Fibroblast of the conjunctiva (primary cell): Measurements from ENCODE around the gene SYNCRIP.
A peak's percentile ranks its signal among the peaks of the same experiment; 100 is the strongest.
"Not testable (repeated sequence)": the region's sequence is repeated elsewhere in the genome, so short reads cannot be mapped to it uniquely, and the experiment has no call there.

Experiments used
- DNase-seq: peaks from one replicate; pipeline ENCODE4 v3.0.0-alpha.2; 2010; ENCODE audit warnings: low read depth

Gene SYNCRIP

DNA sequence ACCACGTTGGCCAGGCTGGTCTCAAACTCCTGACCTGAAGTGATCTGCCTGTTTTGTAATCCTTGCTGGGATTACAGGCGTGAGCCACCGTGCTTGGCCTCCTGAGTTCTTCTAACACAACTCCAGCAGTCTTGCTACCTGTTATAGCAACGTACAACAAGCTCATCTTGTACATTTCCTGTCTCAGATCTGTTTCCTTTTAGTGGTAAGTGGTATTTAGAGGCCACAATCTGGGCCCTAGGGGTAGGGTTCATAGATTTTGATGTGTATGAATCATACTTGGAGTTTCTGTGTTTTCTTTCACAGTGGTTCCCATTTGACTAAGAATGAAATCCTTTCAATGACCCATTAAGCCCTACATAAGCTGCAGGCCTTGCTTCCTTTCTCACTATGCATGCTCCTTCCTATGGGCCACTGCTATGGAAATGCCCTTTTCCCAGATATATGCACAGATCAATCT is 27.1 kb upstream of the SYNCRIP start:
- no peak for DNase-seq

DNA sequence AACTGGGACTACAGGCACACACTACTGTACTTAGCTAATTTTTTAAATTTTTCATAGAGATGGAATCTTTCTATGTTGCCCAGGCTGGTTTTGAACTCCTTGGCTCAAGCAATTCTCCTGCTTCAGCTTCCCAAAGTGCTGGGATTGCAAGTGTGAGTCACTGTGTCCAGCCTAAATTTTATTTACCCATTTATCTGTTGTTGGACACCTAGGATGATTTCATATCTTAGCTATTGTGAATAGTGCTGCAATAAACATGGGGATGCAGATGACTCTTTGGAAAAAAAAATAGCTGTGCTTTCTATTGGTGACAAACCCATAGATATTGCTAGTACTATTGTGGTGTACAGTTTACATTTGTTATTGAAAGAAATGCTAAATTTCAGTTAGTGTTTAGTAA is 19.6 kb upstream of the SYNCRIP start:
- no peak for DNase-seq

GRCh38 chr6:85660181-85660611 is 17.5 kb upstream of the SYNCRIP start:
- peak; percentile 77 for DNase-seq

DNA sequence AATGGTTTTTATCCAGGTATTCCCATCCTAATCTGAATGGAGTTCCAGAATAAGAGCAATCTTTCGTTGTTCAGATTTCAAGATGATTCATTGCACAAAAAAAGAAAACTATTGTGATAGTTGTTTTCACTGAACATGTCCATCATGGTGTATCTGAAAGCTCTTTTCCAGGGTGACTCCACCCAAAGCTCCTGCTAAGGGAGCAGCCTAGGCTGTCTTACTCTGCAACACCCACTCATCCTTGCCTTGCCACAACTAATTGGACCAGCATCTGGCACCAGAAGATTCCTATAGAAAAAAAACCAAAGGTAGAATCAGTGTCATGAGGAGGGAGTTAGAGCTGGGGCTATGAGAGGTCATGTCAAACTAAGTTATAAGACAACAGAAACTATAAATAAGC is 7.9 kb upstream of the SYNCRIP start:
- no peak for DNase-seq

DNA sequence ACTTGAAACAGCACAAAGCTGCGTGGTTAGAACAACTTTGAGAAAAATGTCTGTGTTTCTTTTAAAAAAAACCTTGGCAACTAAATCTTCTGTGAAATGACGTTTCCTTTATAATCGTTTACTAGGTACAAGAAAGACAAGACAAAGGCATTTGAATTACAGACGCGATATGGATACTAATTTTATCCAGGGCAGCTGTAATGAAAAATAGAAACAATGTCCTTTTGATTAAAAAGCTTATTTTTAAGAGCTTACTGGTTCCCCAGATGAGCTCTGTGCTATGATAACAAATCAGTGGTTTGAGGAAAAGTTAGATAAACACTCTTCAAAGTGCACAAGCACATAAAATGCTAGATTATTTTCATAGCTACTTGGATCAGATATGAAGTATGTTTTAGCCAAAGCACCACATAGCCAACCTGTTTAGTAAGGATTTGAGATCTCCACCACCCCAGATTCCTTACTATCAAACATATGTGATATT is 1.6 kb upstream of the SYNCRIP start:
- DNase-seq, result no peak

DNA sequence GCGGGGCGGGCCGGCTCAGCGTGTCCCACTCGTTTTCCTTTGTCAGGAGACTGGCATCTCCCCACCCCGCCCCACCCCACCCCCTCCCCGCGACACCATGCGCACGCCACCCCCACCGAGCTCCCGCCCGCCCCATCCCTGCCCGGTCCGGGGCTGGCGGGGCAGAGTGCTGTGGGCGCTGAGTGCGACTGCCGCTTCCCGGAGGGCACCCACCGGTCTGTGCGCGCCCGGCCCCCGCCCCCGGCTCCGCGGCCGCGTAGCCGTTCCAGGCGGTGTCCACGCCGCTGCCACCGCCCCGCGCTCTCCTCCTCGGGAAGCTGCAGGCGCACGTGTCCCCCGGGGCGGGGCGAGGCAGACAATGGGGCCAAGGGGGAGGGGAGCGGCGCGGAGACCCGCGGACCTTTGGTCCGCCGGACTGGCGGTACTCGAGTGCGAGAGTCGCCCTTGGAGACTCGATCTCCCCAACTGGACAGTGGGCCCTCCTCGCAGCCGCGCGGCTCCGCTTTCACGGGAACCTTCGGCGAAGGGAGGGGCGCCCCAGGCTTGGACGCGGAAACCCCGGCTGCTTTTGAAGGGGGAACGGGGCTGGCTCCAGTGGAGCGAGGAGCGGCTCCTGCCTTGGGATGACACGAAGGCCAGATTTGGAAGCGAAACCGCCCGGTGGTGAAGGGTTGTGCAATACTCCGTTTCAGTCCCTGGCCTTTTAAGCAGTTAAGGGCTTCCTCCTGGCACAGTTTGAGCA is 1.0 kb upstream of the SYNCRIP start:
- DNase-seq, result peak; percentile 97

- no peak for DNase-seq
These were observed 551 bp downstream of the SYNCRIP start for GRCh38 chr6:85641897-85642773.

DNA sequence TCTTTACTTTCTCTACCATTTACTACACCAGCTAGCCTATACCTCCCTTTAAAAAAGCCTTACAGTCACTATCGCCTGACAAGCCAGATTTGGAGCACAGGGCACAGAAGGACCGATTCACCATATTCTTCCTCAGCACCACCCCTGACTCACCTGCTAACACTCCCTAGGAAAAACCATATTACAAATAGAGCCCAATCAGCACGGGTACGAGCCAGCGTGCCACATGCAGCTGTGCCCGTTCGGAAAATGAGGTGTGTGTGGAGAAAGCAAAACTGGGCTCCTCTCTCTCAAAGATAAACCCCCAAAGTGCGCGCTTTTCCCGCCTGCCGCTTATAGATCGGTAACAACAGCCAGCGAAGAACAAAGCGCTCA is 1.2 kb downstream of the SYNCRIP start:
- no peak for DNase-seq

DNA sequence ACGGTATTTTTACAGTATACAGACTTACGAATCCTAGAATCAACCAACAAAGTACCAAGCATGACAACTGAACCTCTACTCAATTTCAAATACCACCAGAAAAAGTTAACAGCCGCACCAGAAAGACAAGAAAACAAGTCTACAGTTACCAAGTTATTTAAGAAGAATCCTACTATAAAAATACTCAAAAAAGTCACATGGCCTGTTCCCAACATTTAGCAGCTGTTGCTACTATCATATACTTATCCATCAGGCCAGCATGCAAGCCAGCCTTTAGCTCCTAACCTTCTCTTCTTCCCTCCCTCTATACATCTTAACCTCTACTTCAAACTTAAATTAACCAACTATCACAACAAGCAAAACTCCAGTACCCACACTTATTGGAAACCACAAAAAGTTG is 1.9 kb downstream of the SYNCRIP start:
- DNase-seq, result no peak

GRCh38 chr6:85637579-85637978 is 5.1 kb downstream of the SYNCRIP start:
- DNase-seq, result no peak

DNA sequence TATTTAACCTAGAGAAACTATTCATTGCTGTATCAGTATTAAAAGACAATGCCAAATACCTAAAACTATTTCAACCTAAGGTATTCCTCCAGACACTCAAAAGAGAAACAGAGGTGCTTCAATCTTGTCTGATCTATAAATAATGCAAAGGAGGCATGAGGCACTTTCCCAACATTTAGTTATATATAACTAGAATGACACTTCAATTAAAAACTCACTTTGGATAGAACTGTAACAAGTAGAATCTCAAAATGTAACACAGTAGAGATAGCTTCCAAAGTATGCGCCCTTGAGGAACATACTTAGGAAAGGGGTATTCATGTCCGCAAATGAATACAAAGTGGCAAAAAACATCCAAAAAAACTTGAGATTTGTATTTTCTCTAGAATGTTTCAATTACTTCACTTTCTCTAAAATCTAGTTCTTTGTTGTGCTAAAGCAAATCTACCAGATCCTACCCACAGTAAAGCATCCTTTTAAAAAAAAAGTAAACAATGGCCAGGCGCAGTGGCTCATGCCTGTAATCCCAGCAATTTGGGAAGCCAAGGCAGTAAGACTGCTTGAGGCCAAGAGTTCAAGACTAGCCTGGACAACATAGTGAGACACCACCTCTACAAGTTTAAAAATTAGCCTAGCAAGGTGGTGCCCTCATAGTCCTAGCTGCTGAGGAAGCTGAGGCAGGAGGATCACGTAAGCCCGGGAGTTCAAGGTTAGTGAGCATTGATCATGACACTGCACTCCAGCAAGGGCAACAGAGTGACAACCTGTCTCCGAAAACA is 10.3 kb downstream of the SYNCRIP start:
- no peak for DNase-seq

DNA sequence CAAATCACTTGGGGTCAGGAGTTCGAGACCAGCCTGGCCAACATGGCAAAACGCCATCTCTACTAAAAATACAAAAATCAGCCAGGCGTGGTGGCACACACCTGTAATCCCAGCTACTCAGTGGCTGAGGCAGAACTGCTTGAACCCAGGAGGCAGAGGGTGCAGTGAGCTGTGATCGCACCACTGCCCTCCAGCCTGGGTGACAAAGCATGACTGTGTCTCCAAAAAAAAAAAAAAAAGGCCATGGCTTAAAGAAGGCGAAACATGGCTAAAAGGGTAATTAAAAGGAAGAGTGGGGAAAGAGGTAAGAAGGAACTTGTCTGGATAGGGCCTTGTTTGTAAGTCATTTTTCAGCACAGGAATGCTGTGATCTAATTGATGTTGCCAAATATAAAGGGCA is 11.6 kb downstream of the SYNCRIP start:
- not testable (repeated sequence) for DNase-seq

DNA sequence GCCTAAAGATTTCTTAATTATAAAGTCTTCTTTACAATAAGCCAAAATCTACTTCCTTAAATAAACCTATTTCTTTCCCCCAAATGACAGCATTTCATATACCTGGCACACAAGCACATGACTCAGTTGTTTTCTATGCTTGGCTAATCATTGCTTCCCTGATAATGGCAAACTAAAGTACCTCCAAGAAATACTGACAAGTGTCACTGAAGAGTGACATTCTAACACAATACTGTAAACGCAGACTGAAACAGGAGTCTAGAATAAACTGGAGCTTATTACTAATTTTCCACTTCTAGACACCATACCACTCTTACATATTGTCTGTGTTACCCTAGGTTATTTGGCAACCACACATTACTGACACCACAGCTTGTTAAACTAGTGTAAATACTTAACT is 14.3 kb downstream of the SYNCRIP start:
- no peak for DNase-seq

DNA sequence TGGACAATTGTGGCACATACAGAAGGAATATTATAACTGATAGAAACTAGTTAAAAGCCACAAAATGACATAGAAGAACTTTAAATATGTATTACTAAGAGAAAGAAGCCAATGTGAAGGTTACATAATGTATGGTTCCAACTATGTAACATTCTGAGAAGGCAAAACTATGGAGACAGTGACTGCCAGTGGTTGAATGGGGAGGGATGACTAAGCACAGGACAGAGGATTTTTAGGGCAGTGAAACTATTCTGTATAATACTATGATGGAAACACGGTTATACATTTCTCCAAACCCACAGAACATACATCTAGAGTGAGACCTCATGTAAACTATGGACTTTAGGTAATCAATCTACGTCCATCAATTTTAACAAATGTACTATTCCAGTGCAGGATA is 22.4 kb downstream of the SYNCRIP start:
- DNase-seq, result no peak

GRCh38 chr6:85614780-85615179 is 27.9 kb downstream of the SYNCRIP start:
- no peak for DNase-seq

DNA sequence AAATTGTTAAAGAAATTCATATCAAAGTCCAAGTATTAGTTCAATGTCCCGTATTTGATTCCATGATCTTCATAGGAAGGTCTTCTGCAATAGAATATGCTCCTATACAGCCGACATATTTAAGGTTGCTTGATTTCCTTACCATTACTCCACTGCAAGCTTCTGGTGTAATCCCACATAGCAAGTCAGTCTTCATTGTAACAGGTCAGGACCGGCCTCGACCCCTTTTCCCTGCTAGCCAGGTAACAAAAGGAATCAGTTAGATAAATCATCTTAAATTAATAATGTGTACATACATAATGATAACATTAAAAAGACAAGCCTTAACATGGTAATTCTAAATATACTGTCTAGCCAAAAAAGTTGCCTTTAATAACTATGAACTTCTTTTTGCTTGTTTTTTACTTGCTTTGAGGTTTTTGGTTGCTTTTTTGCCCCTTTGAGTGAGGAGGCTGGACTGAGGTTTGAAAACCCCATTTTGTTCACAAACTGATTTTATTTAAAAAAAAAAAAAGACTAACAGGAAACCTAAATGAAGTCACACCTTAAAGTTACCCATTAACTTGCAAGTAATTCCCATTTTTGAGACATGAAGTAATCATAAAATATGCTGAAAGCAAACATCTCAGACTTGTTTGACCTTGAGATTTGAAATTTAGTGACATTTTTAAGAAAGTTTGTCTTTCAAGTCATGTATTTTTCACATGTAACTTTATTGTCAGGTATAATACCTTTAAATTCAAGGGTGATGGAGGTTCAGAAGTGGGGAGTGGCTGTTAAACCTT is 29.8 kb downstream of the SYNCRIP start:
- DNase-seq, result no peak

DNA sequence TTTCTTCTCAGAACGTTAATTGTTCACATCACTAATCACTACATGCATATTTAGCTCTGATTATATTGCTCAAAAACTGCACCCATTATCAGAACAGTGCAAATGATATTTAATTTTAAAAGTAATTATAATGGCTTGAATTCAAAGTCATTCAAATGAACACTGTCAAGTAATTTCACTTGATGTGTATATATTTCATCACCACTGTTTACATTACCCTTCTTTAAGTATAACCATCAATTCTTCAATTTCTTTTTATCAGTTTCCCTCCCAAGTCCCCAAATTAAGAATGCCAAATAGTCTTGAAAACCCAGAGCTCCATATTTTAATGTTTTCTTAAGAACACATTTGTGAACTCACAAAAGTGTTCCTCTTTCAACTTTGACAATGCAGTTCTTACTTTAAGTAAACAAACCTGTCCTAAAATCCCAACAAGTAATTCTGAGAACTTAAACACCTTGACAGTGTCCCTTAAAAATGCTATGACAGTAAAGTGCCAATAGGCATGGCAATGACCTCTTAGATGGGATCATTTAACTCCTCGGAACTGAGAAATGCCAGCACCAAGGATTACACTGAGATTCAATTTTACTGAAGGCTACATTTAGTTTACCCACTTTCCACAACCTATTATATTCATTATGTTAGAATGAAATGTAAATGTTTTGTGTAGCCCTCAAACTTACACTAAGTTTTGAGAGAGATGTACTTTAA is 32.3 kb downstream of the SYNCRIP start:
- DNase-seq, result no peak

- DNase-seq, result no peak
These were observed 40.6 kb downstream of the SYNCRIP start for GRCh38 chr6:85602100-85602499.

DNA sequence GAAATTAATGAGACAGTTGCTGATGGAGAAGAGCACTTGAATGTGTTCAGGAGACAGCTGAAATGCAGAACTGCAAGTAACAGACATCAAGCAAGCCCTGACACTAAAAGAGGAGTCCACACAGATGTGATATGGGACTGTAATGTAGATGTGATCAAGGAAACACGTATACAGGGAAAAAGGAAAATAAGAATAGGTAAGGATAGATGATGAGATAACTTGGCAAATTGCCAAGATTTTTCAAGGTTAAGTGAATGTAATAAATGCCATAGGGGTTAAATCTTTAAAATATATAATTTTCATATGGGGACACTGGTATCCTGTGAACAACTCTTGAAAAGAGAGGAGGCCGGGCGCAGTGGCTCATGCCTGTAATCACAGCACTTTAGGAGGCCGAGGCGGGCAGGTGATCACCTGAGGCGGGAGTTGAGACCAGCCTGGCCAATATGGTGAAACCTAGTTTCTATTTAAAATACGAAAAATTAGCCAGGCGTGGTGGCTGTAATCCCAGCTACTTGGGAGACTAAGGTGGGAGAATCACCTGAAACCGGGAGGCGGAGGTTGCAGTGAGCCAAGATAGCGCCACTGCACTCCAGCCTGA is 41.9 kb downstream of the SYNCRIP start:
- no peak for DNase-seq

- no peak for DNase-seq
These were observed 48.3 kb downstream of the SYNCRIP start for GRCh38 chr6:85594197-85594930.
